Activated CD8-positive, alpha-beta T cell treated with anti-CD3 and anti-CD28 coated beads for 36 hours (primary cell): ENCODE data around the gene C1orf232. TPM values are rescaled to one million over a fixed set of nuclear protein-coding genes. Genes with fewer than 3 reads are reported as not detected.

Experiments
- ATAC-seq: fragments of 200-7000 bp; cut with Tn5 transposase; one replicate; pipeline ENCODE4 v1.10.0; 2021; ENCODE audit warnings: mild to moderate bottlenecking, moderate library complexity
- CTCF ChIA-PET: fragments of 350-600 bp; sonication (Branson Sonifier 250); formaldehyde crosslinking; loops from one replicate; lab custom pipeline; 2021; ENCODE audit warnings: antibody characterized with exemption; lab: Charles Lee
- POLR2A ChIA-PET: fragments of 350-600 bp; sonication (Branson Sonifier 250); formaldehyde crosslinking; loops from one replicate; lab custom pipeline; 2021; ENCODE audit warnings: antibody characterized with exemption; lab: Charles Lee
- DNase-seq: peaks from one replicate; pipeline ENCODE4 v3.0.0-alpha.2; 2020
- H3K27ac Mint-ChIP-seq: one replicate; pipeline ENCODE4 v1.8.0; 2021; ENCODE audit warnings: mild to moderate bottlenecking, mixed read lengths
- H3K27me3 Mint-ChIP-seq: one replicate; pipeline ENCODE4 v1.8.0; 2021; ENCODE audit warnings: mixed read lengths
- H3K36me3 Mint-ChIP-seq: one replicate; pipeline ENCODE4 v1.8.0; 2021; ENCODE audit warnings: low read depth, mixed read lengths
- H3K4me1 Mint-ChIP-seq: one replicate; pipeline ENCODE4 v1.8.0; 2021; ENCODE audit warnings: low read depth, mixed read lengths
- H3K4me3 Mint-ChIP-seq: one replicate; pipeline ENCODE4 v1.8.0; 2021; ENCODE audit warnings: mild to moderate bottlenecking, moderate library complexity, mixed read lengths
- H3K9me3 Mint-ChIP-seq: one replicate; pipeline ENCODE4 v1.8.0; 2021; ENCODE audit warnings: mixed read lengths
- CTCF ChIP-seq: fragments of 200-600 bp; IDR thresholded peaks from one replicate; pipeline ENCODE4 v1.8.0; 2022; ENCODE audit warnings: antibody characterized with exemption, mild to moderate bottlenecking
- intact Hi-C: fragments of 100-400 bp; cut with micrococcal nuclease; formaldehyde crosslinking; loops from one replicate; pipeline ENCODE4 v1.10.0; 2022
- total RNA-seq, 2 experiments: library from RNA; stranded (reverse); gene quantifications; one replicate each; pipeline ENCODE4 v1.2.3, GENCODE V29; 2021

C1orf232 gene
- total RNA-seq, 2 experiments from 2014 or later: not detected

DNA sequence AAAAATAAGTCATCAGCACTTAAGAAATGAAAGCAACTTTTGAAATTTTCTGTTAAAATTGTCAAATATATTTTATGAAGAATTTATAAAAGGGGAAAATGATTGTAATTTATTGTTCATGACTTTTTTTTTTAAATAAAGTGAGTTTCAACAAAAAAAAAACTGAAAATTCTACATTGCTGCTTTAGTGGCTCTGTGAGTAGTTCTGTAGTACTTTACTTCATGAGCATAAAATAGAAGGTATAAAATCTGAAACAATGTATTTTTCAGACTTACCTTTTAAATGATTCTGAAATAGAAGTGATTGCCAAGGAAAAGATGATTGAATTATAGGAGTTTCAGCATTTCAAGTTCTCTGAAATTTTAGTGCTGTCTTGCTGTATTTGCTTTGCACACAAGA is 43.4 kb downstream of the C1orf232 start:
- peaks cover 2% of the 10 kb centered on the region for H3K27me3 Mint-ChIP-seq
- POLR2A ChIA-PET: interaction anchor here (1.6 to 2.7 kb wide), 2 partner anchors 13 to 154 kb away, joined by 3 to 23 read pairs; partner anchors contain the start of gene PDIK1L

DNA sequence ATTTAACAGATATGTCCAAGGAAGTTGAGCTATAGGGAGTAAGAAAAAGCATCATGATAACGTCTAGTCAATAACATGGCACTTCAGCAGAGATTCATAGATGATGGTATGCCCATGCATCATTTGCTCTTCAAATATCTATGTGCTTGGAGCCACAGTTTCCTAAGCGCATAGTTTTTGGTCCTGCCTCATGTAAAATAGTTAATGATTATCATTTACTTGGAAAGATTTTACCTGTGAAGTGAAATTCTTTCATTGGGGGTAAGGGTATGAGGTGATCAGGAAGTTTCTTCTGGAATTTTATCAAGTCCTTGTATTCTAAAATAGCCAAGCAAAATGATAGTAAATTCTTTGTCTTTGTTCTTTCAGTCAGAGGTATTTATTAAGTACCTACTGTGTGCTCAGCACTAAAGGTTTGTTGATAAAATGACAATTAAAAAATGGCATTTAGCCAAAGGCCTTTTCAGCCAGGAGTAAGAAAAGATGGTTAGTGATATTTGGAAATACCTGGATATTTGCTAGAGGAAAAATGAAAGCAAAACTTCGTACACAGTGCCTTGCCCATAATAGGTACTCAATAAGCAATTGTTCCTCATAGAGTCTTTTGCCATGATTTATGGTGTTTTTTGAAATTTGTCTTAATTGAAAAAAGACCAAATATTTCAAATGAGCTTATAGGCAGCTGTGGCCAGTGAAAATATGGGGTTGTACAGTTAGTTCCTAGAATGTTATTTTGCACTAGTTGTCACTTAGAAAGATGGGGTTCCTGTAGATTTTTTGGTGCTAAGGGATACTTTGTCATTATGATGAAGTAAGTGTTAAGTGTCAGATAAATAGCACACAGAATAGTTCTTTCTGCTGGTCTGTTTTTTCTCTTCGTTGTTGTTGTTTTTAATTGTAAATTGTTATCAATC is 44.1 kb downstream of the C1orf232 start:
- Mint-ChIP-seq H3K4me1 (peaks cover 50% of the 10 kb centered on the region), H3K36me3 (peaks cover 23% of the 10 kb centered on the region), H3K27ac (peak overlapping the region; percentile 17), H3K4me3 (no peak overlapping the region), H3K9me3 (no peaks in the 10 kb centered on the region), H3K27me3 (peaks cover 2% of the 10 kb centered on the region)
- intact Hi-C loops: no loop called here
- CTCF ChIA-PET: interaction anchor here (1.4 to 13.9 kb wide), 5 partner anchors 12 to 110 kb away, joined by 3 to 164 read pairs (median 15); partner anchors contain the start of genes CEP85 and PDIK1L
- no peak for DNase-seq
- no peak for ATAC-seq
- POLR2A ChIA-PET: interaction anchor here (1.6 to 2.0 kb wide), 2 partner anchors 13 to 153 kb away, joined by 3 to 11 read pairs; partner anchors contain the start of gene PDIK1L
- TF ChIP-seq CTCF: no peak

More for the DNA sequence above, 43.4 kb downstream of the C1orf232 start:
- no peak for TF ChIP-seq CTCF
- H3K9me3 Mint-ChIP-seq: no peaks in the 10 kb centered on the region
- peak overlapping the region; percentile 22 for H3K27ac Mint-ChIP-seq
- peak overlapping the region; percentile 71 for H3K4me3 Mint-ChIP-seq
- peaks cover 16% of the 10 kb centered on the region for H3K36me3 Mint-ChIP-seq
- no peak for ATAC-seq
- H3K4me1 Mint-ChIP-seq: peaks cover 43% of the 10 kb centered on the region
- intact Hi-C loops: no loop called here
- DNase-seq: no peak
- CTCF ChIA-PET: interaction anchor here (0.7 to 13.9 kb wide), 7 partner anchors 13 to 109 kb away, joined by 3 to 164 read pairs (median 5); partner anchors contain the start of genes CEP85 and ZNF593

GRCh38 chr1:26122988-26123973 is 45.5 kb downstream of the C1orf232 start:
- no peaks in the 10 kb centered on the region for H3K27me3 Mint-ChIP-seq
- ChIA-PET POLR2A (interaction anchor here (1.0 to 2.0 kb wide), 3 partner anchors 9 to 35 kb away, joined by 3 to 11 read pairs (median 4); partner anchors contain the start of genes FAM110D and PDIK1L), CTCF (interaction anchor here (0.9 to 13.9 kb wide), 10 partner anchors 11 to 241 kb away, joined by 3 to 164 read pairs (median 6); partner anchors contain the start of genes CEP85, PDIK1L and ZNF593)
- intact Hi-C loops: no loop called here
- no peak overlapping the region for H3K4me3 Mint-ChIP-seq
- no peak for TF ChIP-seq CTCF
- H3K36me3 Mint-ChIP-seq: peaks cover 33% of the 10 kb centered on the region
- peak; percentile 48 for ATAC-seq
- no peaks in the 10 kb centered on the region for H3K9me3 Mint-ChIP-seq
- H3K4me1 Mint-ChIP-seq: peaks cover 62% of the 10 kb centered on the region
- H3K27ac Mint-ChIP-seq: peak overlapping the region; percentile 88
- peak; percentile 29 for DNase-seq

- DNase-seq (no peak), ATAC-seq (no peak)
- intact Hi-C loops: no loop called here
- no peak overlapping the region for H3K4me3 Mint-ChIP-seq
- ChIA-PET POLR2A (interaction anchor here (1.3 to 1.7 kb wide), 2 partner anchors 8 to 23 kb away, joined by 3 to 4 read pairs; no protein-coding TSS in a partner anchor), CTCF (interaction anchor here (0.8 to 13.9 kb wide), 12 partner anchors 8 to 242 kb away, joined by 3 to 164 read pairs (median 6); partner anchors contain the start of genes CEP85, PDIK1L and ZNF593)
- H3K27me3 Mint-ChIP-seq: no peaks in the 10 kb centered on the region
- no peaks in the 10 kb centered on the region for H3K9me3 Mint-ChIP-seq
- H3K36me3 Mint-ChIP-seq: peaks cover 39% of the 10 kb centered on the region
- no peak overlapping the region for H3K27ac Mint-ChIP-seq
- peaks cover 50% of the 10 kb centered on the region for H3K4me1 Mint-ChIP-seq
- TF ChIP-seq CTCF: no peak
These were observed 46.6 kb downstream of the C1orf232 start for GRCh38 chr1:26121854-26122773.
